Measurements from ENCODE around the gene ST3GAL6. TPM values are rescaled to one million over a fixed set of nuclear protein-coding genes. Genes with fewer than 3 reads are reported as not detected.

ST3GAL6 gene
- total and polyA plus RNA-seq, 2 of the 13 experiments (the other 11 are each of a cell fraction or from before 2014, with no cell fraction given): 17.5 to 23.2 TPM

- TF ChIP-seq KMT2A (CRISPR knock-in tag; IDR thresholded peaks at IDR 0.05) (peak; percentile 74), MLXIP (CRISPR knock-in tag; IDR thresholded peaks at IDR 0.05; ENCODE audit: borderline replicate concordance) (peak; percentile 9; the same call in 1 of the 2 replicates), ZNF367 (CRISPR knock-in tag; IDR thresholded peaks at IDR 0.05; ENCODE audit: borderline replicate concordance) (no peak), HNF4A (CRISPR knock-in tag; IDR thresholded peaks at IDR 0.05) (peak; percentile 87), ZNF264 (CRISPR knock-in tag; IDR thresholded peaks at IDR 0.05) (0 out of 2 replicates have a peak, but pooled peaks have one; percentile 50), POLR2AphosphoS5 (IDR thresholded peaks at IDR 0.05; ENCODE audit: low read depth, low read length) (peak; percentile 66), FOXM1 (CRISPR knock-in tag; IDR thresholded peaks at IDR 0.05) (no peak), NR2F6 (IDR thresholded peaks at IDR 0.05) (peak; percentile 71), NR2F6 (CRISPR knock-in tag; IDR thresholded peaks at IDR 0.05) (peak; percentile 72; the same call in 1 of the 2 replicates), E2F2 (CRISPR knock-in tag; IDR thresholded peaks at IDR 0.05; ENCODE audit: borderline replicate concordance) (no peak), CAMTA2 (CRISPR knock-in tag; IDR thresholded peaks at IDR 0.05; ENCODE audit: borderline replicate concordance) (no peak), THAP9 (CRISPR knock-in tag; IDR thresholded peaks at IDR 0.05; ENCODE audit: borderline replicate concordance) (no peak), RBFOX2 (IDR thresholded peaks at IDR 0.05; ENCODE audit: low read depth, low read length) (0 out of 2 replicates have a peak, but pooled peaks have one; percentile 36), BRD4 (CRISPR knock-in tag; IDR thresholded peaks at IDR 0.05) (peak; percentile 65; the same call in 1 of the 2 replicates), HDAC1 (CRISPR knock-in tag; IDR thresholded peaks at IDR 0.05) (peak; percentile 68)
- TF ChIP-seq, protein P1, sequence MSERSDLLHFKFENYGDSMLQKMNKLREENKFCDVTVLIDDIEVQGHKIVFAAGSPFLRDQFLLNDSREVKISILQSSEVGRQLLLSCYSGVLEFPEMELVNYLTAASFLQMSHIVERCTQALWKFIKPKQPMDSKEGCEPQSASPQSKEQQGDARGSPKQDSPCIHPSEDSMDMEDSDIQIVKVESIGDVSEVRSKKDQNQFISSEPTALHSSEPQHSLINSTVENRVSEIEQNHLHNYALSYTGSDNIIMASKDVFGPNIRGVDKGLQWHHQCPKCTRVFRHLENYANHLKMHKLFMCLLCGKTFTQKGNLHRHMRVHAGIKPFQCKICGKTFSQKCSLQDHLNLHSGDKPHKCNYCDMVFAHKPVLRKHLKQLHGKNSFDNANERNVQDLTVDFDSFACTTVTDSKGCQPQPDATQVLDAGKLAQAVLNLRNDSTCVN (CRISPR knock-in tag; IDR thresholded peaks at IDR 0.05; ENCODE audit: borderline replicate concordance): no peak
- TF ChIP-seq, protein P2, sequence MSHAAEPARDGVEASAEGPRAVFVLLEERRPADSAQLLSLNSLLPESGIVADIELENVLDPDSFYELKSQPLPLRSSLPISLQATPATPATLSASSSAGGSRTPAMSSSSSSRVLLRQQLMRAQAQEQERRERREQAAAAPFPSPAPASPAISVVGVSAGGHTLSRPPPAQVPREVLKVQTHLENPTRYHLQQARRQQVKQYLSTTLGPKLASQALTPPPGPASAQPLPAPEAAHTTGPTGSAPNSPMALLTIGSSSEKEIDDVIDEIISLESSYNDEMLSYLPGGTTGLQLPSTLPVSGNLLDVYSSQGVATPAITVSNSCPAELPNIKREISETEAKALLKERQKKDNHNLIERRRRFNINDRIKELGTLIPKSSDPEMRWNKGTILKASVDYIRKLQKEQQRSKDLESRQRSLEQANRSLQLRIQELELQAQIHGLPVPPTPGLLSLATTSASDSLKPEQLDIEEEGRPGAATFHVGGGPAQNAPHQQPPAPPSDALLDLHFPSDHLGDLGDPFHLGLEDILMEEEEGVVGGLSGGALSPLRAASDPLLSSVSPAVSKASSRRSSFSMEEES (CRISPR knock-in tag; IDR thresholded peaks at IDR 0.05): peak; percentile 67
Measured at GRCh38 chr3:98733812-98734281, 29.3 kb upstream of the ST3GAL6 start (continued).
